ENCODE results near the gene BET1L. TPM values are rescaled to one million over a fixed set of nuclear protein-coding genes. Genes with fewer than 3 reads are reported as not detected.
"Not testable (repeated sequence)": the region's sequence is repeated elsewhere in the genome, so short reads cannot be mapped to it uniquely, and the experiment has no call there.

The BET1L gene, protein sequence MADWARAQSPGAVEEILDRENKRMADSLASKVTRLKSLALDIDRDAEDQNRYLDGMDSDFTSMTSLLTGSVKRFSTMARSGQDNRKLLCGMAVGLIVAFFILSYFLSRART
- 20.5 TPM for total RNA-seq

DNA sequence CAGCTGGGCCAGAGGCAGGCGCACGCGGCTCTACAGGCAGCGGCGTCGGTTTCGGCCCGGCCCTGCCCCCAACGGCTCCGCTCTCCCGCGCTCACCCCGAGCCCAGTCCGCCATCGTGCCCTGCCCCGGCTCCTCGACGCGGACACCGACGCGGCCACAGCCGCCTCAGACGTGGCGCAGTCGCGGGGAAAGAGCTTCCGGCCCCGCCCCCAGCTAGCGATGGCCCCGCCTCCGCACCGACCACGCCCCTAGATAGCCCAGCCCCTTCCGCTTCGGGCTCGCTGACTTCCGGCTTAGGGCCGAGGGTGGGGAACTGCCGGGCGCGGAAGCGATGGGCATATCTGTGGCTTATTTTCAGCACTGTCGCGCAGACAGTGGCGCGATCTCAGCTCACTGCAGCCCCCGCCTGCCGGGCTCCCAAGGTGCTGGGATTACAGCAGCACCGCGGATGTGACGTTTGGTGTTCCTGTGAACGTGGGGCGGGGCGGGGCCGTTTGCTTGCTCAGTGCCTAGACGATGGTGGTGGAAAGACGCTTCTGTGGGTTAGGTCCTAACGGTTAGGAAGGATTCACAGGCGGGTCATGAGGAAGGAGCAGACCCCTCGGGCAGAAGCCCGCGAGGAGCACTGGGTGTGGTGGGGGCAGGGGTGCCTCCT lies at the start of gene BET1L, which contains the start of gene RIC8A:
Gene BET1L (minus strand): TSS at position 192 of the 655 bp plus-strand sequence. CDS start 78 bp downstream, at position 114.
Gene RIC8A (plus strand): TSS at position 501 of the 655 bp plus-strand sequence. CDS start 1,147 bp downstream, outside the sequence.
- peak; percentile 89 for ATAC-seq

DNA sequence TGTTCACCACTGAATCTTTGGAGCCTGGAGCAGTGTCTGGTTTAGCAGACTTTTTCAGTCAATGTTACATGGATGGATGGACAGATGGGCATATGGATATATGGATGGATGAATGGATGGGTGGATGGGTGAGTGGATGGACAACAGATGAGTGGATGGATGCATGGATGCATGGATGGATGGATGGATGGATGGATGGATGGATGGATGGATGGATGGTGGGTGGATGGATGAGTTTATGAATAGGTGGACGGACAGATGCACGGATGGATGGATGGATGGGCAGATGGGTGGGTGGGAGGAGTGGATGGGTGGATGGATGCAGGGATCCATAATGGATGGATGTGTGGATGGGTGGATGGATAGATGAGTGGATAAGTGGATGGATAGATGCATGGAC lies 48.6 kb upstream of the BET1L start:
- ATAC-seq, result no peak

DNA sequence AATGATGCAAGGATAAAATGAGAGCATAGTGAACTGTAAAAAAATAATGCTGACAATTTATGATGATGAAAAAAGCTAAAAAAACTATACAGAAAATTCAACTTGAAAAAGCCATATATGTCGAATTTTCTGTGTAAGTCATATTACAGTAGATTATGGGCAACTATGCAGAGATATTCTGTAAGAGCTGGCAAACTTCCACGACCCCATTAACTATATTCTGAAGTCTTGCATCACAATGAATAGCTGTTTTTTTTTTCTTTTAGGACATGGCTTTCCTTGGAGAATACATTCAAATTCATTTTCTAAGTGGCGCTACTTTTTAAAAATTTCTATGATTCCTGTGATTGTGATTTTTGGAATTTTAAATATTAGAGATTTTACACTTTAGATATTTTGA lies 48.0 kb upstream of the BET1L start:
- no peak for ATAC-seq

DNA sequence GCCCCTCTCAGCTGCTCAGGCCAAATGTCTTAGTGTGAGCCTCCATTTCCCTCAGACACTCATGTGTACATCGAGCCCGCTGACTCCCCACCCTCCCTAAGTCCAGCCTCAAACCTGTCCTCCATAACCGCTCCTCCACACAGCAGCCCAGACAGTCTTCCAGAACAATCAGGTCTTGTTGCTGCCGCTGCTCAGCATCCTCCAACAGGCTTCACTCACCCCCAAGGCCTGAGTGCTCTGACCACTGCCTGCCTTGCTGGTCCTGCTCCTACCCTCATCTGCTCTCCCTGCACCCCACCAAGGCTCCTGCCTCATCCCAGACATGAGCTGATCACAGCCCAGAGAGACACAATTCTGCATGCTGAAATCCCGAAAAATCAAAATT lies 46.7 kb upstream of the BET1L start:
- ATAC-seq, result no peak

DNA sequence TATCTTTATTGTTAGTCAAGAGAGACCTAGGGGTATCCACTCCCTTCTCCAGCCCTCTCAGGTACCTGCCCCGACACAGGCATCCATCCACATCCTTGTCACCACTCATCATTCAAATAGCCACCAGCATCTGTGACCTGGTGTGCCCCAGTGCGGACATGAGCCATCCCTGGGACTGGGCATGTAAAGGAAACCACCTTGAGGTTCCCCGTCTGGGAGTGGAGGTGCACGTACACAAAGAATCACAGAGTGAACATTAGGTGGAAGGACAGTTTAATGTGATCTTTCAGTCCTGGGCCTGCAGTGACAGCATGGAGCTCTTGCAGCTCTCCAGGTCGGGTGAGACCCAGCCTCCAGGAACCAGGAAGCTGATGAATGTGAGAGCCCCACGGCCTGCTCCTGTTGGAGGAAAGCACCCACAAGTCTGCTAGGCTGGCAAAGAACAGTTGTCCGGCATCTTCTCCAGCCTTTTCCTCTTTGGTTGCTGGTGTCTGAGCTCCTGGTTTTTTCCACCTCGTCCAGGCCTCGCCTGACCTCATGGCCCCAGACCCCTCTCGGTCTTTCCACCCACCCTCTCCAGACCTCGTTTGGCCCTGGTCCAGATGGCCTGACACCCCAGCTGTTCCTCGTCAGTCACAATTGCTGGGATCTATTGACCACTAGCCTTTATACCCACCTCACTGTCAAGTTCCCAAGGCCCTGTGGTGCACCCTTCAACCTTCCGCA lies 46.1 kb upstream of the BET1L start:
- ATAC-seq, result no peak

DNA sequence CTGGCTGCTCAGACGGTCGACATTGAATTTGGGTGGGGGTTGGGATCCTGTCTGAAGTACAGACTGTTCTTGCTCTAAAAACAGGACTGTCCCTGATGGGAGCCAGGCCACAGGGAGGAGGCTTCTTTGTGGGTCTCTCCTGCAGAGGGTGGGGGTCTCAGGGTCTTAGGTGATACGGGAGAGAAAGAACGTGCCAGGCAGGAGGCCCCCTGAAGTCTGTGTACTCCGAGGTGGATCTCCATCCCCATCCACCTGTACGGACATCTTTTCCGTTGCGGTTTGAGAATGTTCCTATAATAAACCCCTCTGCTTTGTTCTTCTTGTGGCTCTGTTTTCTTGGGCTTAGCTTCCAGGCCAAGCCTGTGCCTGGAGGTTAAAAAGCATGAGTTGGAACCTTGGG lies 45.5 kb upstream of the BET1L start:
- no peak for ATAC-seq

DNA sequence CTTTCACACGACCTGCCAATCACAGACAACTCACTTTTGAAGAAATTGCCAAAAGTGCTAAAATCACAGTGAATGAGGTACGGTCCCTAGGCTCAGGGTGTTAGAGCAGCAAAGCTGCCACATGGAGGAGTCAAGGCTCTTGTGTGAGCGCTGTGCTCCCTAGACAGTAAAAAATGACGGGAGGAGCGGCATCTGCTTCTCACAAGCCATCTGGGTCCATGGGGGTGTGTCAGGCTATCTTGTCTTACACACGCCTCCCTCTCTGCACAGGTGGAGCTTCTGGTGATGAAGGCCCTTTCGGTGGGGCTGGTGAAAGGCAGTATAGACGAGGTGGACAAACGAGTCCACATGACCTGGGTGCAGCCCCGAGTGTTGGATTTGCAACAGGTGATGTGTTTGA lies 44.4 kb upstream of the BET1L start:
- no peak for ATAC-seq

DNA sequence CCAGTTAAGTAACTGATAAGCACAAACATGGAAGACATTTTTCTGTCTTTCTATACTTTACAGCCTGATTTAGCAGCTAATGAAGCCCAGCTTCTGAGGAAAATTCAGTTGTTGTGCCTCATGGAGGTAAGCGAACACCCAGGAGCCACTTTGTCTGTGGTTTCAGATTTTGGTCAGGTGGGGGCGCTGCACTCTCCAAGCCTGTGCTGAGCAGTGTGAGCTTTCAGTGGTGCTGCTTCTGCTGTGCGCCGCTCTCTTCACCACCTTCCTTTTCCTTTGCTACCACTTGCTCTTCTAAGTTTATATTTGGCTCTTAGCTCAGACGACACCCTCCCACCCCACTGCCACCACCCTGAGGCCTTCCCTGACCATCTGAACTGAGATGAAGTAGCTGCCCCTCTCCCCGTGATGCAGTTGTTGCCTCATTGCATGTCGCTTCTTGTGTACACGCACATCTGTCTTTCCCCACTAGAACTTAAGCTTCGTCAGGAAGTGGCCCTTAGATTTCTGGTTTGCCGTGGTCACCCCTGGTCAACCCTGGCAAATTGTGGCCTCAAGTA lies 43.6 kb upstream of the BET1L start:
- ATAC-seq, result peak; percentile 78

DNA sequence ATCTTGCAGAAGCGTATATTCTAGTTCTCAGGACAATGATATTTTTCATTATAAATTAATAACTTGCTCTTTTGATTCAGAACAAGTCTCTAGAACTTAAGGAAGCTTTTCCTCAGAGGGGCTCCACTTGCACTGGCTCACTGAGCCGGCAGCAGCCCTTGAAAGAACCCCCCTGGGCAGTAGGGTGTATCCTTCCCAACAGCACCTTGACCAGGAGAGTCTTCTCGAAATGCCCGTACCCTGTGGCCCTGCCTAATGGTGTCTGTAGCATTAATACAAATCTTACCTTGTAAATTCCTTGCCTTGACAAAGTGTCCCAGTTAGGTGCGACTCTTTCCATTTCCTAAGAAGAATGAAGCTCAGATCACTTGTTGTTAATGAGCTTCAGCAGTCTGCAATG lies 43.1 kb upstream of the BET1L start:
- ATAC-seq, result no peak

DNA sequence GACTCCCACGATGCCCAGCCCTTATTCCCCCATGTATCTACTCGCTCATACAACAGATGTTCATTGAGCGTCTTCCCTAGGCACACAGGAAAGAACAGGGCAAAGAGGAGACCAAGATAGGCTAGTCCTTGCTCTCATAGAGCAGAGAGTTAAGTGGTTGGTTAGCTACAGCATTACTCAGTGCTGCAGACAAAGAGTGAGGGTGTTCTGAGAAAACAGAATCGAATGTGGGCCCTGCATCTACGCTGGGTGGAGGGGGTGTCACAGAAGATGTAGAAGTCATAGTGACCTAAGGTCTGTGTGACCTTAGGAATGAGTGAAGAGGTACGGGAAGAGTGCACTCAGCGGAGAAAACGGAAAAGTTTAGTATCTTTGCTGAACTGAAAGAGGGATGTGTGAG lies 41.9 kb upstream of the BET1L start:
- no peak for ATAC-seq

DNA sequence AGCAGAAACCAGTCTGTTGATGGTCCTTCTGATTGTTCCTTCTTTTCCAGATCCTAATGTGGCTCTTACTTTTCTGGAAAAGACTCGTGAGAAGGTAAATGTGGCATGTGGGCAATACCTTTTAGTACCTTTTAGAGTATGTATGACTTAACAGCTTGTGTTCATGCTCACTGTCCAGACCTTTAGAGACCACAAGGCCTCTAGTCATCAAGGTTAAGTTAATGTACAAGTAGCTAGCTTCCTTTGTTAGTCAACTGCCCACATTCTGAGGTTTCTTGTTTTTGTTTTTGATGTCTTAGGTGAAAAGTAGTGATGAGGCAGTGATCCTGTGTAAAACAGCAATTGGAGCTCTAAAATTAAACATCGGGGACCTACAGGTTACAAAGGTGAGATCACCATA lies 37.2 kb upstream of the BET1L start:
- ATAC-seq, result no peak

DNA sequence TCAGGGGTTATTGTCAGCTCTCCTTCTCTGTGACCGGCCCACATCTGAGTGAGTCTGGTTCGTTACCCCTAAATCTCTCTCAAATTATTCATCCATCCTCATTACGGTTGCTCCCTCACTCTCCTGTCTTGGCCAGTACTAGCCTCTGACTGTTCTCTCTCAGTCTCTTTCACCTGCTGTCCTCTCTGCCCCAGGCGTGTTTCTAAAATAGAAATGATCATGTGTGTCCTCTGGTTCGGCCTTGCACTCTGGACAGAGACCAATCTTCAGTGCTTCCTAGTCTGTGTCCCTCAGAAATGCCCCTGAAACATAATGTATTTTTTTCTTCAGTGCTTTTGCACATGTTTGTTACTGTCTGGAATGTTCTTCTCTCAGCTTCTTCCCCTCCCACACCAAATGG lies 34.4 kb upstream of the BET1L start:
- no peak for ATAC-seq

DNA sequence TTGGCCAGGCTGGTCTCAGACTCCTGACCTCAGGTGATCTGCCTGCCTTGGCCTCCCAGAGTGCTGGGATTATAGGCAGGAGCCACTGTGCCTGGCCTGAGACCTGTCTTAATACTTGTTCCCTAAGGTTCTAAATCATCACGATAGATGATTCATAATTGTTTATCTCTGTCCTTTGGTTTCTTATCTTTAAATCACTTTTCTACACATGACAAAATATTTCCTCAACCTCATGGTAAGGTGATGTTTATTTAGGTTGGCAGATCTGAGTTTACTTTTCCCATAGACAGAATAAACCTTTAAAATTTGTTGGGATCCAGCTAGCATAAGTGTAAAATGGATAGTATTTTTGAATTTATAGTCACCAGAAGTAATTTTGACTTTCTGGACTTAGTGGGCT lies 33.1 kb upstream of the BET1L start:
- ATAC-seq, result no peak

DNA sequence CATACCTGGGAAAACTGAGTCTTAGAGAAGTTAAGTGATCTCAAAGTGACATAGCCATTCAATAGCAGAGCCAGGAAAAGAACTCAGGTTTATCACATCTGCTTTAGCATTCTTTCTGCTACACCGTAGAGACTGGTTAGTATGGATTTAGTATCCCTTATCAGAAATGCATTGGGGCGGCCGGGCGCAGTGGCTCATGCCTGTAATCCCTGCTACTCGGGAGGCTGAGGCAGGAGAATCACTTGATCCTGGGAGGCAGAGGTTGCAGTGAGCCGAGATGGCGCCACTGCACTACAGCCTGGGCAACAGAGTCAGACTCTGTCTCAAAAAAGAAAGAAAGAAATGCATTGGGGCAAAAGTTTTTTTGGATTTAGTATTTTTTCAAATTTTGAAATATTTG lies 31.1 kb upstream of the BET1L start:
- not testable (repeated sequence) for ATAC-seq

DNA sequence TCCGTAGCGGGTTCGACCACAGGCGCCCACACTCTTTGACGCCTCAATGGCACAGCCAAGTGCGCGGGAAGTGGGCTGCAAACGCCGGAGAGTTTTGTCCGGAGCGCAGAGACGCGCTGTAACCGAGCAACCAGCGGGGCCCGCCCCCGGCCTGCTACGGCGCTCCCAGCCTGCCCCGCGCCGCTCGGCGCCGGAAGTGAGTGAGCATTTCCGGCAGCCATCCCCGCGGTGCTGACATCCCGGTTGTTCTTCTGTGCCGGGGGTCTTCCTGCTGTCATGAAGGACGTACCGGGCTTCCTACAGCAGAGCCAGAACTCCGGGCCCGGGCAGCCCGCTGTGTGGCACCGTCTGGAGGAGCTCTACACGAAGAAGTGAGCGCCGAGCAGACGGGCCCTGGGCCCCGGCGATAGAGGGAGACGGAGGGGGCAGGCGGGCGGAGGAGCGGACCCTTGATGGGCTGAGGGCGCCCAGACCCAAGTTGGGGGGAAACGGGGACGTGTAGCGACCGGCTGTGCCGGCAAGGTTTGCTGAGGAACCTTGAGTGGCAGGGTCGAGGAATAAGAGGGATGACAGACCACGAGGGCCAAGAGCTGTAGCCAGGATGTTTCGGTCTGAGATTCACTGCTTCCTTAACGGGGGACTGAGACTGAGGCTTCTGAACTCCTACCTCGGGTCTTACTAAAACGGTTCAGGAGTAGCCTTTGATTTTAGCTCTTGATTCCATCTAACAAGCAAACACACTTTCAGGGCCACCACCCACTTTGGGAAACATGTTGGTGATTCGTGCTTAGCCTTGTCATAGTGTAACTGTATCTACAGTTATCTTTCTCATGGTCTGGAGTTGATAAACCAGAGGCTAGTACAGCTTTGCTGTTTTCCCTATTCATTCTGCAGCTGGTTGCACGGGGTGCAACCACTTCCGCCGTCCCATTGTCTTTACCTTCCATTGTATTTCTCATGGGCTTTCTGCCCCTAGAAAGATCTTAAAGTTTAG lies 29.9 kb upstream of the BET1L start, which contains the start of gene PSMD13:
Gene PSMD13 (plus strand): TSS at position 203 of the 994 bp plus-strand sequence. CDS start 74 bp downstream, at position 277.
- peak; percentile 89 for ATAC-seq

DNA sequence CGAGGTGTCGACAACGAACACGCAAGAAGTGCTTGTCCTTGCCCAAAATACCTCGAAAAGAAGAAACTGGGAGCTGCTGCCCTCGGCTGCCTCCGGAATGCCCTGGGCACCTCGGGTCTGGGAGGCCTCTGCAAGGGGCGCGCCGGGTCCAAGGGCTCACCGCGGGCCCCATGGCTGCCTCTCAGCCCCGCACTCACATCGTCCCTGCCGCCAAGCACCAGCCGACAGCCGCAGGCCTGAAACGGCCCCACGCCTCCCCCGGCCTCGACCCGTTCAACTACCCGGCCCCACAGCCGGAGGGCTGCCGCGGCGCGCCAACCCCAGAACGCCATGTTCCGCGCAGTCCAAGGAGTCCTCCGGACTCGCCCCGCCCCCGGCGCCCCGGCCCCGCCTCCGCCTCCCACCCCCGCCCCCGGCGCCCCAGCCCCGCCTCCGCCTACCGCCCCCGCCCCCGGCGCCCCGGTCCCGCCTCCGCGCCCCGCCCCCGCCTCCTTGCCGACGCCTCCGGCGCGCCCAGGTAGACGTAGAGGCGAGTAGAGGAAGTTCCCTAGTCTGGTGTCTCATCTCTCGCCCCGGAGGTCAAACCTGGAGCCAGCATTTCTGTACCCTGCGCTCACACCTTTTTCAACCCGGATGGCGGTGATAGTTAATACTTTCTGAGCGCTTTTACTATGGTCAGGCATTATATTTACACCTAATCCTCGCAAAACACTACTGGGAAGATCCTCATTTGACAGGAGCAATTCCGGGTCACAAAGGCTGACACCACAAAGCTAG lies 29.0 kb upstream of the BET1L start, which contains the start of gene SIRT3:
Gene SIRT3 (minus strand): TSS at position 346 of the 777 bp plus-strand sequence. CDS start 14 bp downstream, at position 332.
- ATAC-seq, result peak; percentile 95

DNA sequence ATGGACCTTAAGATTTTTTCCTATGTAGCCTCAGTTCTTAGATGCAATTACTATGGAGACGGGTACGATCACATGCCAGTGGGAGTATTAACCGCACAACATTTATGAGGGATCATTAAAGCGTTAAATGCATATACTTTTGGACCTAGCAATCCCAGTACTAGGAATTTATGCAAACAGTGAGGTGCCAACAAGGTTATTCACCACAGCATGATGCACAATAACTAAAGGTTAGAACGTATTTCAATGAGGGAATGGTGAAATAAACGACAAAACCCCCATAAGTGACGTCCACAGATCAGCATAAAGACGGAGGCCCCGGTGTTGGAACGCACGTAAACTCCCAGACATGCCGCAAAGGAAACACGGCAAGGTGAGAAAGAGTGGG lies 28.4 kb upstream of the BET1L start:
- ATAC-seq, result peak; percentile 14

DNA sequence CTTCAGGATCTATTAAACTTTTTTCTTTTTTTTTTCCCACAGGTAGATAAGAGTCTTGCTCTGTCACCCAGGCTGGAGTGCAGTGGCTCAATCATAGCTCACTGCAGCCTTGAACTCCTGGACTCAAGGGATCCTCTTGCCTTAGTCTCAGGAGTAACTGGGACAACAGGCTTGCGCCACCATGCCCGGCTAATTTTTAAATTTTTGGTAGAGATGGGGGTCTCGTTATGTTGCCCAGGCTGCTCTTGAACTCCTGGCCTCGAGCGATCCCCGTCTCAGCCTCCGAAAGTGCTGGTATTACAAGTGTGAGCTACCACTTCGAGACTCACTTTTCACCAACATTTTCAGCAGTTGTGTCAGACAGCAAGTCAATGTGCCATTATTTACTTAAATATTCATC lies 28.0 kb upstream of the BET1L start:
- ATAC-seq, result no peak

DNA sequence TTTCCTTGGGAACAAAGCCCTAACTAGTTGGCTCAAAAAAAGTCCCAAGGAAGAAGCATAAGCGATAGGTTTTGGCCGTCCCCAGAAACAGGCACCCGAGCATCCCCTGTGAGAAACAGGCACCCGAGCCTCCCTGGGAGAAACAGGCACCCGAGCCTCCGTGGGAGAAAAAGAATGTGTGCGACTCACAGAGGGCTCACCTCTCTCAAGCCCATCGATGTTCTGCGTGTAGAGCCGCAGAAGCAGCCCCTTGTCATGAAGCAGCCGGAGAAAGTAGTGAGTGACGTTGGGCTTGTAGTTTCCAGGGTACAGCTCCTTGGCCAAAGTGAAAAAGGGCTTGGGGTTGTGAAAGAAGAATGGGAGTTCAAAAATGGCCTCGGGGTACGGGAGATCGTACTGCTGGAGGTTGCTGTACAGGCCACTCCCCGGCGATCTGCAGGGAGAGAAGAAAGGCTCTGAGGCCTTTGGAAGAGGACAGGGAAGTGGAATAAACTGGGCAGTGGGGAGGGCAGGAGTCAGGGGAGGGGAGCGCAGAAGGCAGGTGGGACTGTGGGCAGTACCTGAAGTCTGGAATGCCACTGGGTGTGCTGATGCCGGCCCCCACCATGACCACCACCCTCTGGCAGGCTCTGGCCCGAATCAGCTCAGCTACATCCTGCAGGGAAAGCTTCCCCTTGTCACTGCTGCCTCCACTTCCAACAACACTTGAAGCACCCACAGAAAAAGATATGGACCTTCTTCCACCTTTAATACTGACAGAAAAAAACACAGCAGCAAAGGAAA lies 25.8 kb upstream of the BET1L start:
- no peak for ATAC-seq

DNA sequence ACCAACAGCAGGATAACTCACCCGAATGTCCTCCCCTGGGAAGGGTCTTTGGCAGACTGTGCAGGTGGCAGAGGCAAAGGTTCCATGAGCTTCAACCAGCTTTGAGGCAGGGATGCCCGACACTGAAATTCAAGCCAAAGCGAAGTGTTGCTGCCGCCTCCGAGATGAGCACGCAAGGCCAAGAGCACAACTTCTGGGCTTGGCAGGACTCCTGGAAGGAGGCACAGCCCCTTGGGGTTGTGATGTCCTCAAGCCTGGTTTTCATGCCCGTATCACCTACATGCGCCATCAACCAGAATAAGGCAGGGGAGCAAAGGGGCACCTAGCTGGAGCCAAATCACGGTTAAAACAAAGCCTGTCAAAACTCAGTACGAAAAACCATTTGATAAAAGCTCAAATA lies 23.2 kb upstream of the BET1L start:
- ATAC-seq, result no peak

Measured in esophagus mucosa (tissue), 1 donor.